GM23248 (cell line): ENCODE measurements around the gene INPP5A.

Experiments
- EZH2 ChIP-seq: fragments of 200-600 bp; sonication (generic); IDR thresholded peaks from 2 replicates; pipeline ENCODE4 v1.6.1; 2018; ENCODE audit warnings: antibody characterized with exemption, mild to moderate bottlenecking; ENCODE audit not compliant: insufficient read depth, poor library complexity, severe bottlenecking
- EZH2phosphoT487 ChIP-seq: fragments of 200-600 bp; sonication (generic); IDR thresholded peaks from 2 replicates; pipeline ENCODE4 v1.6.1; 2018; ENCODE audit warnings: antibody characterized with exemption, moderate library complexity, mild to moderate bottlenecking, low read depth; ENCODE audit not compliant: insufficient read depth

DNA sequence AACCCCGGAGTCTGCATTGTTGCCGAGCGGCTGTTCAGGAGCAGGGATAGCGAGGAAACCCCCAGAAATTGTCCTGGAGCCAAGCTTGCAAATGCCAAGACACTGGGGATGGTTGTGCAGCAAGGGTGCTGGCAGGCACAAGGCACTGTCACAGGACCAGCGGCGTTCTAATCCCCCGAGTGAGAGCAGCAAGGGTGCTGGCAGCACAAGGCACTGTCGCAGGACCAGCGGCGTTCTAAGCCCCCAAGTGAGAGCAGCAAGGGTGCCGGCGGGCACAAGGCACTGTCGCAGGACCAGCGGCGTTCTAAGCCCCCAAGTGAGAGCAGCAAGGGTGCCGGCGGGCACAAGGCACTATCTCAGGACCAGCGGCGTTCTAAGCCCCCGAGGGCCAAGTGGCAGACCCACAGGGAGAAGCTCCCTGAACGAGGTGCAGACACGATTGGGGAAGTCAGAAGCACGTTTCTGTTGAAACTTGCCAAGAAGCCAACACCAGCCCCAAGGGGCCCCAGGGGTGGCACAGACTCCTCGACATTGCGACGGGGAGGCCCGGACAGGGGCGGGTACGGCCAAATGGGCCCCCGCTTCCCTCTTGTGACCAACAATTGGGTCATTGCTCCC lies 40.4 kb upstream of the INPP5A start:
- no peak for TF ChIP-seq EZH2
- no peak for TF ChIP-seq EZH2phosphoT487
